H1 (cell line): ENCODE measurements around the gene TNFRSF1A. TPM values are rescaled to one million over a fixed set of nuclear protein-coding genes. Genes with fewer than 3 reads are reported as not detected.

ENCODE experiments used
- CEBPB ChIP-seq: IDR thresholded peaks from 2 replicates; pipeline ENCODE4 v1.6.1; 2012; ENCODE audit warnings: low read depth, low read length
- KDM1A ChIP-seq: fragments of 200-600, 300-600 bp; sonication (generic); IDR thresholded peaks from 2 replicates; pipeline ENCODE4 v1.7.1; 2016; ENCODE audit warnings: mild to moderate bottlenecking, low read length, borderline replicate concordance
- RXRA ChIP-seq: IDR thresholded peaks from 2 replicates; pipeline ENCODE4 v1.6.1; 2011; ENCODE audit warnings: low read depth, mild to moderate bottlenecking, low read length, moderate library complexity; ENCODE audit not compliant: insufficient read depth
- polyA plus RNA-seq, 7 experiments: library from polyadenylated mRNA; depleted of rRNA in 3 of 7; stranded (reverse) in 5 of 7; unstranded in 2 of 7; fragments of >200 nt in 5 of 7; fragments of 200-250 nt in 2 of 7; gene quantifications; 1 replicate in 5 of 7; 2 replicates in 1 of 7; 4 replicates in 1 of 7; pipeline versions ENCODE4 v1.2.1 to v1.2.3, GENCODE V29; 2011 to 2013; ENCODE audit warnings: missing spikeins in 2 of 7, mixed read lengths in 2 of 7
- total RNA-seq: library from RNA; stranded (reverse); fragmentation: NEBNext Ultra II Directional; extraction: Animal tissue kit (Norgen Biotek cat#: 25700); gene quantifications from 2 replicates; pipeline ENCODE4 v1.2.1, GENCODE V29; 2021
- TF ChIP-seq, protein P1 (sequence below): fragments of 300-600 bp; sonication (generic); IDR thresholded peaks from 2 replicates; pipeline ENCODE4 v1.7.1; 2012; ENCODE audit warnings: low read length, moderate library complexity, mild to moderate bottlenecking, inconsistent platforms; ENCODE audit not compliant: insufficient replicate concordance
- TF ChIP-seq, protein P2 (sequence below): IDR thresholded peaks from 2 replicates; pipeline ENCODE4 v1.6.1; 2012; ENCODE audit warnings: inconsistent platforms
- TF ChIP-seq, protein P3 (sequence below): IDR thresholded peaks from 2 replicates; pipeline ENCODE4 v1.6.1; 2011; ENCODE audit warnings: low read length, improper control_type of control experiment

The TNFRSF1A gene
- total and polyA plus RNA-seq, 2 of the 8 experiments (the other 6 are each of a cell fraction or from before 2014, with no cell fraction given), result 28.7 to 42.1 TPM

DNA sequence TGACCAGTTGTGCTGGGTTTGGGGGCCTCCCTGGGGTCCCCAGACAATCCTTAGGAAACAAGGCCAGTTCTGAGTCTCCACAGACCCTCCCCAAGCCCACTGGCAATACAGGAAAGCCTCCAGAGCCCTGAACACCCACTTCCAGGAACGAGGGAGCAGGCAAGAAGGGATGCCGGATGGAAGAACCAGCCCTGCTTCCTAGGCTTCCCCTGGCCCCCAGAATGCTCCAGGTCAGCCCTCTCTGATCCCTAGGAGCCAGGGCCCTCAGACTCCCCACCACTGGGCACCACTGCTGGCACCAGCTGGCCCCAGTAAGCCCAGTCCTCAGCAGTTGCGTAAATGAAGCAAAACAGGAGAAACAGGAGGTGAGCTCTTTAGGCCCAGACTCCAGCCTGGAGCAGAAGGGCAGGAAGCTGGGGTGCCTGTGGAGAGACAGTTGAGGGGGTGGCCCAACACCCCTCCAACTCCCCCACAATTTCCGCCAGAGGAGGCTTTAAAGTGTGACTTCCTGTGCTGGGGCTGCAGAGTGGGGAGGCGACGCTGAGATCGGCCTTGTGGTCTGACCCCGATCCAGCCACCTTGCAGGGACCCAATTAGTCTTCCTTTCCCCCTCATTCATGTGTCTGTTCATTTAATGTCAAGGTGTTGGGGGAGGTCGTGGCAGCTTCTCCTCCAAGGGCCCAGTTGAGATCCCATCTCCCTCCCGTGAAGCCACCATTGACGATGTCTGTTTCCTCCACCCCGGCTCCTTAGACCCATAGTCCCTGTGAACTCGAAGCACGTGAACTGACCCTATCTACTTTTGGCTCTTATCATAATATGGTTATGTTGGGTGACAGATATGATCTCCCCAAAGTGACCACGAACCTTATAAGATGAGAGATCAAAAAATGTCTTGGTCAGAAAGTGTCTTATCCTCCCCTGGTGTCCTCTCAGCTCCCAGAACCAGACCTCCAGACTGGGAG is 4.7 kb downstream of the TNFRSF1A start (continued):
- TF ChIP-seq, protein P1, sequence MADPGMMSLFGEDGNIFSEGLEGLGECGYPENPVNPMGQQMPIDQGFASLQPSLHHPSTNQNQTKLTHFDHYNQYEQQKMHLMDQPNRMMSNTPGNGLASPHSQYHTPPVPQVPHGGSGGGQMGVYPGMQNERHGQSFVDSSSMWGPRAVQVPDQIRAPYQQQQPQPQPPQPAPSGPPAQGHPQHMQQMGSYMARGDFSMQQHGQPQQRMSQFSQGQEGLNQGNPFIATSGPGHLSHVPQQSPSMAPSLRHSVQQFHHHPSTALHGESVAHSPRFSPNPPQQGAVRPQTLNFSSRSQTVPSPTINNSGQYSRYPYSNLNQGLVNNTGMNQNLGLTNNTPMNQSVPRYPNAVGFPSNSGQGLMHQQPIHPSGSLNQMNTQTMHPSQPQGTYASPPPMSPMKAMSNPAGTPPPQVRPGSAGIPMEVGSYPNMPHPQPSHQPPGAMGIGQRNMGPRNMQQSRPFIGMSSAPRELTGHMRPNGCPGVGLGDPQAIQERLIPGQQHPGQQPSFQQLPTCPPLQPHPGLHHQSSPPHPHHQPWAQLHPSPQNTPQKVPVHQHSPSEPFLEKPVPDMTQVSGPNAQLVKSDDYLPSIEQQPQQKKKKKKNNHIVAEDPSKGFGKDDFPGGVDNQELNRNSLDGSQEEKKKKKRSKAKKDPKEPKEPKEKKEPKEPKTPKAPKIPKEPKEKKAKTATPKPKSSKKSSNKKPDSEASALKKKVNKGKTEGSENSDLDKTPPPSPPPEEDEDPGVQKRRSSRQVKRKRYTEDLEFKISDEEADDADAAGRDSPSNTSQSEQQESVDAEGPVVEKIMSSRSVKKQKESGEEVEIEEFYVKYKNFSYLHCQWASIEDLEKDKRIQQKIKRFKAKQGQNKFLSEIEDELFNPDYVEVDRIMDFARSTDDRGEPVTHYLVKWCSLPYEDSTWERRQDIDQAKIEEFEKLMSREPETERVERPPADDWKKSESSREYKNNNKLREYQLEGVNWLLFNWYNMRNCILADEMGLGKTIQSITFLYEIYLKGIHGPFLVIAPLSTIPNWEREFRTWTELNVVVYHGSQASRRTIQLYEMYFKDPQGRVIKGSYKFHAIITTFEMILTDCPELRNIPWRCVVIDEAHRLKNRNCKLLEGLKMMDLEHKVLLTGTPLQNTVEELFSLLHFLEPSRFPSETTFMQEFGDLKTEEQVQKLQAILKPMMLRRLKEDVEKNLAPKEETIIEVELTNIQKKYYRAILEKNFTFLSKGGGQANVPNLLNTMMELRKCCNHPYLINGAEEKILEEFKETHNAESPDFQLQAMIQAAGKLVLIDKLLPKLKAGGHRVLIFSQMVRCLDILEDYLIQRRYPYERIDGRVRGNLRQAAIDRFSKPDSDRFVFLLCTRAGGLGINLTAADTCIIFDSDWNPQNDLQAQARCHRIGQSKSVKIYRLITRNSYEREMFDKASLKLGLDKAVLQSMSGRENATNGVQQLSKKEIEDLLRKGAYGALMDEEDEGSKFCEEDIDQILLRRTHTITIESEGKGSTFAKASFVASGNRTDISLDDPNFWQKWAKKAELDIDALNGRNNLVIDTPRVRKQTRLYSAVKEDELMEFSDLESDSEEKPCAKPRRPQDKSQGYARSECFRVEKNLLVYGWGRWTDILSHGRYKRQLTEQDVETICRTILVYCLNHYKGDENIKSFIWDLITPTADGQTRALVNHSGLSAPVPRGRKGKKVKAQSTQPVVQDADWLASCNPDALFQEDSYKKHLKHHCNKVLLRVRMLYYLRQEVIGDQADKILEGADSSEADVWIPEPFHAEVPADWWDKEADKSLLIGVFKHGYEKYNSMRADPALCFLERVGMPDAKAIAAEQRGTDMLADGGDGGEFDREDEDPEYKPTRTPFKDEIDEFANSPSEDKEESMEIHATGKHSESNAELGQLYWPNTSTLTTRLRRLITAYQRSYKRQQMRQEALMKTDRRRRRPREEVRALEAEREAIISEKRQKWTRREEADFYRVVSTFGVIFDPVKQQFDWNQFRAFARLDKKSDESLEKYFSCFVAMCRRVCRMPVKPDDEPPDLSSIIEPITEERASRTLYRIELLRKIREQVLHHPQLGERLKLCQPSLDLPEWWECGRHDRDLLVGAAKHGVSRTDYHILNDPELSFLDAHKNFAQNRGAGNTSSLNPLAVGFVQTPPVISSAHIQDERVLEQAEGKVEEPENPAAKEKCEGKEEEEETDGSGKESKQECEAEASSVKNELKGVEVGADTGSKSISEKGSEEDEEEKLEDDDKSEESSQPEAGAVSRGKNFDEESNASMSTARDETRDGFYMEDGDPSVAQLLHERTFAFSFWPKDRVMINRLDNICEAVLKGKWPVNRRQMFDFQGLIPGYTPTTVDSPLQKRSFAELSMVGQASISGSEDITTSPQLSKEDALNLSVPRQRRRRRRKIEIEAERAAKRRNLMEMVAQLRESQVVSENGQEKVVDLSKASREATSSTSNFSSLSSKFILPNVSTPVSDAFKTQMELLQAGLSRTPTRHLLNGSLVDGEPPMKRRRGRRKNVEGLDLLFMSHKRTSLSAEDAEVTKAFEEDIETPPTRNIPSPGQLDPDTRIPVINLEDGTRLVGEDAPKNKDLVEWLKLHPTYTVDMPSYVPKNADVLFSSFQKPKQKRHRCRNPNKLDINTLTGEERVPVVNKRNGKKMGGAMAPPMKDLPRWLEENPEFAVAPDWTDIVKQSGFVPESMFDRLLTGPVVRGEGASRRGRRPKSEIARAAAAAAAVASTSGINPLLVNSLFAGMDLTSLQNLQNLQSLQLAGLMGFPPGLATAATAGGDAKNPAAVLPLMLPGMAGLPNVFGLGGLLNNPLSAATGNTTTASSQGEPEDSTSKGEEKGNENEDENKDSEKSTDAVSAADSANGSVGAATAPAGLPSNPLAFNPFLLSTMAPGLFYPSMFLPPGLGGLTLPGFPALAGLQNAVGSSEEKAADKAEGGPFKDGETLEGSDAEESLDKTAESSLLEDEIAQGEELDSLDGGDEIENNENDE, result no peak
- TF ChIP-seq, protein P2, sequence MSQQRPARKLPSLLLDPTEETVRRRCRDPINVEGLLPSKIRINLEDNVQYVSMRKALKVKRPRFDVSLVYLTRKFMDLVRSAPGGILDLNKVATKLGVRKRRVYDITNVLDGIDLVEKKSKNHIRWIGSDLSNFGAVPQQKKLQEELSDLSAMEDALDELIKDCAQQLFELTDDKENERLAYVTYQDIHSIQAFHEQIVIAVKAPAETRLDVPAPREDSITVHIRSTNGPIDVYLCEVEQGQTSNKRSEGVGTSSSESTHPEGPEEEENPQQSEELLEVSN, result 0 out of 2 replicates have a peak, but pooled peaks have one; percentile 16
- TF ChIP-seq KDM1A, result peak; percentile 8; the same call in 1 of the 2 replicates
- TF ChIP-seq, protein P3, sequence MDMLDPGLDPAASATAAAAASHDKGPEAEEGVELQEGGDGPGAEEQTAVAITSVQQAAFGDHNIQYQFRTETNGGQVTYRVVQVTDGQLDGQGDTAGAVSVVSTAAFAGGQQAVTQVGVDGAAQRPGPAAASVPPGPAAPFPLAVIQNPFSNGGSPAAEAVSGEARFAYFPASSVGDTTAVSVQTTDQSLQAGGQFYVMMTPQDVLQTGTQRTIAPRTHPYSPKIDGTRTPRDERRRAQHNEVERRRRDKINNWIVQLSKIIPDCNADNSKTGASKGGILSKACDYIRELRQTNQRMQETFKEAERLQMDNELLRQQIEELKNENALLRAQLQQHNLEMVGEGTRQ, result no peak
- TF ChIP-seq CEBPB, result peak; percentile 24; the same call in 1 of the 2 replicates
- no peak for TF ChIP-seq RXRA
- TF ChIP-seq, all 59 proteins: peak for 3
